Left lobe of liver (tissue), 2 donors: Measurements from ENCODE around the gene CTSV. TPM values are rescaled to one million over a fixed set of nuclear protein-coding genes. Genes with fewer than 3 reads are reported as not detected.
"Not testable (repeated sequence)": the region's sequence is repeated elsewhere in the genome, so short reads cannot be mapped to it uniquely, and the experiment has no call there.

Experiments
- ATAC-seq: fragments of 200-7000 bp; cut with Tn5 transposase; one replicate; pipeline ENCODE4 v1.9.1; 2020; ENCODE audit warnings: mild to moderate bottlenecking, moderate library complexity
- DNase-seq: peaks from one replicate; pipeline ENCODE4 v3.0.0-alpha.2; 2020; ENCODE audit warnings: low spot score
- total RNA-seq: library from RNA; stranded (reverse); gene quantifications from one replicate; pipeline ENCODE4 v1.2.1, GENCODE V29; 2021
- donor health status: DM: no; HTN: no; CAD: no; lungs with moderate emphysema.
- donor health status: DM: no; HTN: yes; CAD: no.

Gene CTSV
- total RNA-seq: 0.15 TPM

GRCh38 chr9:97038611-97039513 lies at the start of gene CTSV:
TSS of gene CTSV (minus strand) at chr9:97039142. CDS start at chr9:97038043, 1,099 bp downstream.
- DNase-seq: peak; percentile 84
- ATAC-seq: peak; percentile 100

GRCh38 chr9:97087668-97088215 lies 48.8 kb upstream of the CTSV start:
- not testable (repeated sequence) for DNase-seq, ATAC-seq

- DNase-seq, ATAC-seq: not testable (repeated sequence)
Measured at GRCh38 chr9:97084562-97084991, 45.6 kb upstream of the CTSV start.

- no peak for ATAC-seq
- DNase-seq: no peak
Measured at GRCh38 chr9:97078362-97078761, 39.4 kb upstream of the CTSV start.

GRCh38 chr9:97077452-97078295 lies 38.7 kb upstream of the CTSV start:
- no peak for ATAC-seq

GRCh38 chr9:97076731-97077451 lies 37.9 kb upstream of the CTSV start:
- not testable (repeated sequence) for DNase-seq, ATAC-seq

More at GRCh38 chr9:97077452-97078295, 38.7 kb upstream of the CTSV start:
- DNase-seq: no peak

GRCh38 chr9:97076238-97076637 lies 37.3 kb upstream of the CTSV start:
- ATAC-seq: no peak

GRCh38 chr9:97075289-97075985 lies 36.5 kb upstream of the CTSV start:
- no peak for DNase-seq
- peak; percentile 26 for ATAC-seq

More at GRCh38 chr9:97076238-97076637, 37.3 kb upstream of the CTSV start:
- DNase-seq: no peak

GRCh38 chr9:97073506-97073905 lies 34.6 kb upstream of the CTSV start:
- ATAC-seq (no peak), DNase-seq (no peak)

- DNase-seq (no peak), ATAC-seq (no peak)
Measured at GRCh38 chr9:97072285-97072776, 33.4 kb upstream of the CTSV start.

GRCh38 chr9:97070325-97070724 lies 31.4 kb upstream of the CTSV start:
- DNase-seq, ATAC-seq: not testable (repeated sequence)

GRCh38 chr9:97067490-97067889 lies 28.5 kb upstream of the CTSV start:
- DNase-seq: no peak

GRCh38 chr9:97064176-97064575 lies 25.2 kb upstream of the CTSV start:
- DNase-seq: no peak
- no peak for ATAC-seq

More at GRCh38 chr9:97067490-97067889, 28.5 kb upstream of the CTSV start:
- no peak for ATAC-seq

- ATAC-seq (no peak), DNase-seq (no peak)
Measured at GRCh38 chr9:97060796-97061195, 21.9 kb upstream of the CTSV start.

GRCh38 chr9:97059626-97060025 lies 20.7 kb upstream of the CTSV start:
- ATAC-seq (no peak), DNase-seq (no peak)

GRCh38 chr9:97057651-97058050 lies 18.7 kb upstream of the CTSV start:
- ATAC-seq (no peak), DNase-seq (no peak)

- ATAC-seq: peak; percentile 62
- DNase-seq: not testable (repeated sequence)
Measured at GRCh38 chr9:97055891-97056290, 16.9 kb upstream of the CTSV start.

- DNase-seq: no peak
- no peak for ATAC-seq
Measured at GRCh38 chr9:97053717-97054116, 14.8 kb upstream of the CTSV start.

- DNase-seq: no peak
- no peak for ATAC-seq
Measured at GRCh38 chr9:97052735-97053134, 13.8 kb upstream of the CTSV start.

GRCh38 chr9:97046228-97046627 lies 7.3 kb upstream of the CTSV start:
- DNase-seq: no peak
- no peak for ATAC-seq
